ENCODE data around the gene FTO. TPM values are rescaled to one million over a fixed set of nuclear protein-coding genes. Genes with fewer than 3 reads are reported as not detected.
A peak's percentile ranks its signal among the peaks of the same experiment; 100 is the strongest.

The FTO gene
- polyA plus RNA-seq, 3 donors, result 16.8 to 51.0 (median 37.7) TPM

DNA sequence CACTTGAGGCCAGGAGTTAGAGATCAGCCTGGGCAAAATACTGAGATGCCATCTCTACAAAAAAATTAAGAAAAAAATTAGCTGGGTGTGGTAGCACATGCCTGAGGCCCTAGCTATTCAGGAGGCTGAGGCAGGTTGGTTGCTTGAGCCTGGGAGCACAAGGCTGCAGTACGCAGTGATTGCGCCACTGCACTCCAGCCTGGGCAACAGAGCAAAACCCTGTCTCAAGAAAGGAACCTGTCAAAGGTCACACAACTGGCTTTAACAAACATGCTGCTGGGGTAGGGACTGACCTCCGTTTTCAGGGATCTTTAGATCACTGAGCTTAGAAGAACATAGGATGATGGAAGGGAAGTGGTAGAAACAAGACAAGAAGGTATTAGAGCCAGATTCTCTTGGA is 487.6 kb downstream of the FTO start:
- no peak overlapping the region for H3K4me2 ChIP-seq (replicated peaks; ENCODE audit: extremely low read depth, low read length, poor library complexity, severe bottlenecking)
- H3K27ac Mint-ChIP-seq, result no peak overlapping the region
- peaks cover 9% of the 10 kb centered on the region for H3K4me1 Mint-ChIP-seq
- no peak overlapping the region for H3K27ac ChIP-seq (ENCODE audit: low read depth in 1 of 2, low read length in 2 of 2)
- no peaks in the 10 kb centered on the region for H4K20me1 ChIP-seq (ENCODE audit: insufficient read depth, low read length)
- H3K9me3 Mint-ChIP-seq, result peaks cover 0 to 9% (median 4%) of the 10 kb centered on the region in 7 donors
- H3K27me3 Mint-ChIP-seq (ENCODE audit: low read depth in 3 of 3), result peaks cover 4 to 7% (median 6%) of the 10 kb centered on the region in 3 donors
- no peaks in the 10 kb centered on the region for H3K36me3 ChIP-seq (replicated peaks in 1 of 2; ENCODE audit: control insufficient read depth in 1 of 2, insufficient read depth in 2 of 2, low read length in 2 of 2)
- H3K4me3 ChIP-seq (replicated peaks in 1 of 3; ENCODE audit: low read depth in 2 of 3, low read length in 3 of 3), result no peak overlapping the region
- intact Hi-C loops (cut with micrococcal nuclease), result no loop called here
- H3K36me3 Mint-ChIP-seq, result no peaks in the 10 kb centered on the region
- no peak overlapping the region for H3K9ac ChIP-seq (ENCODE audit: insufficient read depth, low read length, poor library complexity, severe bottlenecking)
- H3K27me3 ChIP-seq (ENCODE audit: control insufficient read depth in 2 of 2, insufficient read depth in 2 of 2, low read length in 2 of 2), result no peaks in the 10 kb centered on the region
- peaks cover 0 to 3% of the 10 kb centered on the region in 2 donors for H3K9me3 ChIP-seq (replicated peaks in 1 of 2; ENCODE audit: control insufficient read depth in 1 of 2, insufficient read depth in 1 of 2, low read length in 2 of 2)
- no peaks in the 10 kb centered on the region for H3K79me2 ChIP-seq (ENCODE audit: insufficient read depth, low read length)
- no peak for DNase-seq
- H2AFZ ChIP-seq (ENCODE audit: insufficient read depth, low read depth, low read length, poor library complexity, severe bottlenecking), result no peak overlapping the region
- 79% methylated on average over 3 of the region's 3 CpGs for WGBS (ENCODE audit: insufficient coverage)
- H3K4me3 Mint-ChIP-seq, result no peak overlapping the region
- peaks cover 0 to 3% of the 10 kb centered on the region in 2 donors for H3K4me1 ChIP-seq (ENCODE audit: control insufficient read depth in 1 of 2, insufficient read depth in 2 of 2, low read length in 2 of 2)
- TF ChIP-seq CTCF (IDR thresholded peaks at IDR 0.05), result no peak

- Histone ChIP-seq H3K4me2 (replicated peaks; ENCODE audit: extremely low read depth, low read length, poor library complexity, severe bottlenecking) (peak overlapping the region; percentile 40), H3K27ac (ENCODE audit: low read depth in 1 of 2, low read length in 2 of 2) (no peak overlapping the region), H3K4me3 (replicated peaks in 1 of 3; ENCODE audit: low read depth in 2 of 3, low read length in 3 of 3) (no peak overlapping the region), H4K20me1 (ENCODE audit: insufficient read depth, low read length) (no peaks in the 10 kb centered on the region), H3K36me3 (replicated peaks in 1 of 2; ENCODE audit: control insufficient read depth in 1 of 2, insufficient read depth in 2 of 2, low read length in 2 of 2) (no peaks in the 10 kb centered on the region), H3K9me3 (replicated peaks in 1 of 2; ENCODE audit: control insufficient read depth in 1 of 2, insufficient read depth in 1 of 2, low read length in 2 of 2) (peaks cover 0 to 3% of the 10 kb centered on the region in 2 donors), H3K27me3 (ENCODE audit: control insufficient read depth in 2 of 2, insufficient read depth in 2 of 2, low read length in 2 of 2) (no peaks in the 10 kb centered on the region), H2AFZ (ENCODE audit: insufficient read depth, low read depth, low read length, poor library complexity, severe bottlenecking) (peak overlapping the region; percentile 63), H3K79me2 (ENCODE audit: insufficient read depth, low read length) (no peaks in the 10 kb centered on the region), H3K9ac (ENCODE audit: insufficient read depth, low read length, poor library complexity, severe bottlenecking) (no peak overlapping the region), H3K4me1 (ENCODE audit: control insufficient read depth in 1 of 2, insufficient read depth in 2 of 2, low read length in 2 of 2) (peaks cover 0 to 3% of the 10 kb centered on the region in 2 donors)
- WGBS (ENCODE audit: insufficient coverage), result 57% methylated on average over 6 of the region's 9 CpGs
- Mint-ChIP-seq H3K4me3 (no peak overlapping the region), H3K27ac (peak overlapping the region in 1 of 7 donors; percentile 6), H3K9me3 (peaks cover 0 to 9% (median 4%) of the 10 kb centered on the region in 7 donors), H3K36me3 (no peaks in the 10 kb centered on the region), H3K27me3 (ENCODE audit: low read depth in 3 of 3) (peaks cover 4 to 7% (median 6%) of the 10 kb centered on the region in 3 donors), H3K4me1 (peaks cover 9% of the 10 kb centered on the region)
- intact Hi-C loops (cut with micrococcal nuclease), result no loop called here
- no peak for TF ChIP-seq CTCF (IDR thresholded peaks at IDR 0.05)
- DNase-seq, result no peak
Measured at GRCh38 chr16:54193013-54193664, 489.2 kb downstream of the FTO start.

Measured in CD14-positive monocyte (primary cell).